HG03060 (cell line): ENCODE results near the gene SAXO1.
"Not testable (repeated sequence)": the region's sequence is repeated elsewhere in the genome, so short reads cannot be mapped to it uniquely, and the experiment has no call there.

Source experiments
- ATAC-seq: cut with Tn5 transposase; IDR thresholded peaks from one replicate; pipeline ENCODE4 v1.9.1; 2021; ENCODE audit warnings: low read depth, moderate number of reproducible peaks; ENCODE audit not compliant: unreplicated experiment

SAXO1 gene

GRCh38 chr9:19009391-19009965 lies 23.5 kb downstream of the SAXO1 start:
- ATAC-seq, result no peak

DNA sequence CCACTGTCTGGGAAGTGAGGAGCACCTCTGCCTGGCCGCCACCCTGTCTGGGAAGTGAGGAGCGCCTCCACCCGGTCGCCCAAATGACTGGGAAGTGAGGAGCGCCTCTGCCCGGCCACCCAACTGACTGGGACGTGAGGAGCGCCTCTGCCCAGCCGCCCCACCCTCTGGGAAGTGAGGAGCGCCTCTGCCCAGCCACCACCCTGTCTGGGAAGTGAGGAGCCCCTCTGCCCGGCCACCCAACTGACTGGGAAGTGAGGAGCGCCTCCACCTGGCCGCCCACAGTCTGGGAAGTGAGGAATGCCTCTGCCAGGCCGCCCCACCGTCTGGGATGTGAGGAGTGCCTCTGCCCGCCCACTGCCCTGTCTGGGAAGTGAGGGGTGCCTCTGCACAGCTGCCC lies 32.9 kb downstream of the SAXO1 start:
- ATAC-seq, result no peak

GRCh38 chr9:18999173-18999785 lies 33.7 kb downstream of the SAXO1 start:
- no peak for ATAC-seq

GRCh38 chr9:18997151-18997550 lies 35.9 kb downstream of the SAXO1 start:
- no peak for ATAC-seq

DNA sequence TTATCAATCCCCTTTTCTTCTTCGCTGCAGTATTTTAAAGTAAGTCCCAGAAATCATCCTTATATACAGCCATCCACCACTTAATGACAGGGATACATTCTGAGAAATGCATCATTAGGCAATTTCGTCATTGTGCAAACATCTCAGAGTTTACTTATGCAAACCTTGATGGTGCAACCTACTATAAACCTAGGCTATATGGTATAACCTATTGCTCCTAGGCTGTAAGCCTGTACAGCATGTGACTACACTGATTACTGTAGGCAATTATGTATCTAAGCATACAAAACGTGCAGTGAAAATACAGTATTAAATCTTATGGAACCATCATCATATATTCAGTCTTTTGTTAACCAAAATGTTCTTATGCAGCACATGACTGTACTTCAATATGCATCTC lies 36.8 kb downstream of the SAXO1 start:
- ATAC-seq, result no peak

DNA sequence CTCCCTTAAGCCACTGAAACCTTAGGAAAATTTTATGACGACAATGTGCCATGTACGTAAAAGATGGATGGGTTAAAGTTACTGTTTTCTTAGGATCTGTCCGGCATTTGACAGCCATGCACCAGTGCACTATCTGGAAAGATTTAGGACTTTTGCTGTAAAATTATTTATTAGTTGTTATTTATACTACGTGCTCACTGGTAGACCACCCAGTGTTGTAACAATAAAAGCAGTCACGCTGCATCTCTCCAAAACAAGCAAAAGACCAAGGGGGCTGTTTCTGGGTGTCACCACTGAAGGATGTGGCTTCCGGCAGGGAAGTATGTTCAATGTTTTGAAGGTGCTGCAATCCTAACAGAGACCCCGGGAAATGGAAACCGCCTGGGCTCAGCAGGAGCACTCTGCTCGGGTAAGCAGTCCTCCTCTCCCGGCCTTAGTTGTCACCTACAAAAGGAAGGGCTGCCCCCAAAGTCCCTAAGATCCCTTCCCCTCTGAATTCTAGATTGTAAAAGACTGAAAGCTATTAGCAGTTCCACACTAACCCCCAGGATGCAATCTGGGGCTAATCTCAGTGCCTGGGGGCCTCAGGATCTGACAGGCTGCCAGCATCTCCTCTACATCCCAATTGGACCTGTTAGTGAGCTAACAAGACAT lies 38.6 kb downstream of the SAXO1 start:
- no peak for ATAC-seq

- not testable (repeated sequence) for ATAC-seq
Measured at GRCh38 chr9:18991197-18991596, 41.8 kb downstream of the SAXO1 start.

DNA sequence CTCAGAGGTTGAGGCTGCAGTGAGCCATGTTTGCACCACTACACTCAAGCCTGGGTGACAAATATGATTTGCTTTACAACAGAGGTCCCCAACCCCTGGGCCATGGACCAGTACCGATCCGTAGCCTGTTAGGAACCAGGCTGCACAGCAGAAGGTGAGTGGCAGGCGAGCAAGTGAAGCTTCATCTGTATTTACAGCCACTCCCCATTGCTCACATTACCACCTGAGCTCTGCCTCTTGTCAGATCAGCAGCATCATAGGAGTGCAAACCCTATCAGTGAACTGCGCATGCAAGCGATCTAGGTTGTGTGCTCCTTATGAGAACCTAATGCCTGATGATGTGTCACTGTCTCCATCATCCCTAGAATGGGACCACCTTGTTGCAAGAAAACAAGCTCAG lies 42.5 kb downstream of the SAXO1 start:
- no peak for ATAC-seq

GRCh38 chr9:18989865-18990264 lies 43.1 kb downstream of the SAXO1 start:
- no peak for ATAC-seq

GRCh38 chr9:18989097-18989496 lies 43.9 kb downstream of the SAXO1 start:
- no peak for ATAC-seq

DNA sequence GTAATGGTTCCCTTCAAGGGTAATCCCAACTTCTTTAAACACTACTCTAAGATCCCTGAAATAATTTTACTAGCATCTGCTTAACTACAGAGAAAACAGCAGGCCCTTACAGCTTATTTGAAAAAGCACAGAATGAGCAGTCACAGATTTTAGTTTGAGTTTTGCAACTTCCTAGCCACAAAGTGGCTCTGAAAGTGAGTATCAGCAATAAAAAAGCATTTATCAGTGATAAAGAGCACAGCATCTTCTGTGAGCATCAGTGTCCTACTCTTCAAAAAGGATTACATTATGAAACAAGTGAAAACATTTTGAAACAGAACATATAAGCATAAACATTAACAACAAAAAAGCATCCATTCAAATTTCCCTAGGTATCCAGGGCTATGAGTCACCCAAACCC lies 45.0 kb downstream of the SAXO1 start:
- no peak for ATAC-seq

DNA sequence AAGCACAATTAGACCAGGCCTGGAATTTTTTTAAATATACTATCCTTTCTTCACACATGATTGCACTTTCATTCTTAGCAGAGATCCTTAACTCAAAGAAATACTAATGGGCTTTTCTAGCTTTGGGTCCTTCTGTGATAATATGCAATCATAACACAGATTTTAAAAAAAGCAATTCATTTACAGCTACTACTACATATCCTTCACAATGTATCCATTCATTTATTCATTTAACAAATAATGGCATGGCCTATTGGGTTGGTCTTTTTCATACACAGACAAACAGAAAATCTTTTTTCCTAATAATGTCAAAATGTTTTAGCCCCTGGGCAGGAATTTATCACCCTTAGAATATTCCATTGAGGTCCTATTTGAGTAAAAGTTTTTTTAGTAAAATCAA lies 47.0 kb downstream of the SAXO1 start:
- no peak for ATAC-seq

DNA sequence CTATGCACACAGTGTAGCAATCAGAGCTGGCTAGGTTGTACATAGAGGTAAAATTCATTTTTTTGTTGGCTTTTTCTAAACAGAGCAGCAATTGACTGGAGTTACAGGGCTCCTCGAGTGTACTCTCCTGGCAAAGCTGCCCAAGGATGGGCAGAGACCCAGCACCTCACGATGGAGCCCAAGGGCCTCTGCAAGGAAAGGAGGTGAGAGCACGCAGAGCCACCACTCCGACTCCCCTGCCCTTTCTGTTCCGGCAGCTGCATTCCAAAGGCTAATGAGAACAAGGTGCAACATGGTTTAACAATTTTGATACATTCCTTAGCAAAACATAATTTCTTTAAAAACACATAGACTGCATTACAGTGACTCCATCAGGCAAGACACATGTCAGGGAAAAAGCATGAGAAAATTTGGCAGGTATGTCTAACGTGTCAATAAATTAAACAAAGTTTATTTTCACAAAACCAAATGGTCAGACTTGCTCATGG lies 47.5 kb downstream of the SAXO1 start:
- ATAC-seq, result no peak

DNA sequence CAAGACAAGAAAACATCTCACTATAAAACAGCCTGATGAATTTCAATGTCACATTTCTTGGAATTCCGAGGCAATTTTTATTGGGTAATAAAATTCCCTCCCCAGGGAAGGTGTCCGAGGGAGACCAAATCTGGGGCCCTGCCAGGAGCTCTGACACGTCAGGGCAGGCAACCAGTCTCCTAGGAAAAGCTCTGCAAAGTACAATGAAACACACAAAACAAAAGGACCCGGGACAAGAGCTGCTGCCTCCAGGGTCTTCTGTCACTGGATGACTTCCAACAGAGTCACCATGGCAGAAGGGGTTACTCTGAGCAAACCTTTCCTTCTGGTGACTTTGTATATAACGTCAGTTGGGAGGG lies 50.8 kb downstream of the SAXO1 start:
- ATAC-seq, result no peak

- no peak for ATAC-seq
Measured at GRCh38 chr9:18981476-18982261, 51.3 kb downstream of the SAXO1 start.

DNA sequence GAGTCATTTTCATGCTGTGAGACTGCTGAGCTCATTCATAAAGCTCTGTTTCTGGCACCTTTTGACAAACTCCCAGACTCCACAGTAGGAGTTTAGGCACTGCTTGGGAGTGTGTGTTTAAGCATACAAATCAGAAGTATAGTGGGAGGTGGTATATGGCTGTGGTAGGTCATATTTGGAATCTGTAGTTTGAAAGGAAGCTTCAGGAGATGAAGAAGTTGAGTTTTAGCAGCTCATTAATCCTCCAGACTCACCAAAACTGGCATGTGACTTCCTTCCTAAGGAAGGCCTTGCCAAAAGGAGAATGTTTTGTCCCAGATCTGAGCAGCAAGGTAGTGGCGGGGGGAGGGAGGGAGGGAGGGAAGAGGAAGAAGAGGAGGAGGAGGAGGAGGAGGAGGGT lies 52.8 kb downstream of the SAXO1 start:
- no peak for ATAC-seq

- no peak for ATAC-seq
Measured at GRCh38 chr9:18979367-18979766, 53.6 kb downstream of the SAXO1 start.

GRCh38 chr9:18978188-18978587 lies 54.8 kb downstream of the SAXO1 start:
- no peak for ATAC-seq

DNA sequence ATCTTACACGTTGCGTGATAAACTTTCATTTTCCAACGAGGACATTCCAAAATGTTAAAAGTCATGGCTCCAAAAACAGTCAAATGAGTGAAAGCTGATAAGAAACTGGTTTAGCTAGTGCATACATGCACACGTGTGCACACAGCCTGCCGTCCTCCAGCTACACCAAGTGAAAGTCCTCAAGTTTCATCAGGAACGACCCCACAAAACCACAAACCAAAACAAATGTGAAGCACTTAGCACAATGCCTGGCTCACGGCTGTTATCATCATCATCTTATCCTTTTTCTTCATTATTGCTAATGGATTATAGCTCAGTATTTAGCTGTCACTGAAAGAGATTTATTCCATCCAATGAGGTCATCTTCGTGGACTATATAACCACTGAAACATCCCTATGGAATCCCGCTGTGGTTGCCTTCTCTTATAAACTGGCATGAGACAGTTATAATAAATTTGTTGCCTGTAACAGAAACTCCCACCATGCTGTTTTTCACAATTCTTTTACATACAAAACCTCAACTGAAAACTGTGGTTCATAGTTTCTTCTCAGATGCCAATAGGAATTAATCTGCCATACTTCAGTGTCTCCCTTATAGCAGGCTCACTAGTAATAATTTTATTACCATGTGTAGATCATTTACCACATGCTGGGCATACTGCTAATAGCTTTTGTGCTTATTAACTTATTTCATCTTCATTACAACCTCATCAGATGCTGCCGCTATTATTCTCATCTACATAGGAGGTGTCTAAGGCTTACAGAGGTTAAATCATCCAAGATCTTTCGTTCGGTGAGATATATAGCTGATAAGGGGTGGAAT lies 56.1 kb downstream of the SAXO1 start:
- ATAC-seq, result no peak

GRCh38 chr9:18976221-18976708 lies 56.7 kb downstream of the SAXO1 start:
- no peak for ATAC-seq
